ENCODE results near the gene BLOC1S3. TPM values are rescaled to one million over a fixed set of nuclear protein-coding genes. Genes with fewer than 3 reads are reported as not detected.

BLOC1S3 gene, protein sequence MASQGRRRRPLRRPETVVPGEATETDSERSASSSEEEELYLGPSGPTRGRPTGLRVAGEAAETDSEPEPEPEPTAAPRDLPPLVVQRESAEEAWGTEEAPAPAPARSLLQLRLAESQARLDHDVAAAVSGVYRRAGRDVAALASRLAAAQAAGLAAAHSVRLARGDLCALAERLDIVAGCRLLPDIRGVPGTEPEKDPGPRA
- 7.3 and 11.9 TPM in 2 replicates for total RNA-seq (2014; rRNA removed)
- percentile 80 among the genes with signal in this experiment for Bru-seq, nascent RNA
- percentile 88 among the genes with signal in this experiment for BruChase-seq, experiment 1, labeled RNA remaining after a 6-hour chase
- BruChase-seq, experiment 2, labeled RNA remaining after a 2-hour chase = percentile 94 among the genes with signal in this experiment
- long read RNA-seq, transcript BLOC1S3-202 (1 exons, 732 nt) = major isoform, 5 of 9 reads
- long read RNA-seq, partial matches to known transcripts = 0 of 9 reads
- long read RNA-seq, other reads (novel, unspliced or antisense) = 0 of 9 reads

DNA sequence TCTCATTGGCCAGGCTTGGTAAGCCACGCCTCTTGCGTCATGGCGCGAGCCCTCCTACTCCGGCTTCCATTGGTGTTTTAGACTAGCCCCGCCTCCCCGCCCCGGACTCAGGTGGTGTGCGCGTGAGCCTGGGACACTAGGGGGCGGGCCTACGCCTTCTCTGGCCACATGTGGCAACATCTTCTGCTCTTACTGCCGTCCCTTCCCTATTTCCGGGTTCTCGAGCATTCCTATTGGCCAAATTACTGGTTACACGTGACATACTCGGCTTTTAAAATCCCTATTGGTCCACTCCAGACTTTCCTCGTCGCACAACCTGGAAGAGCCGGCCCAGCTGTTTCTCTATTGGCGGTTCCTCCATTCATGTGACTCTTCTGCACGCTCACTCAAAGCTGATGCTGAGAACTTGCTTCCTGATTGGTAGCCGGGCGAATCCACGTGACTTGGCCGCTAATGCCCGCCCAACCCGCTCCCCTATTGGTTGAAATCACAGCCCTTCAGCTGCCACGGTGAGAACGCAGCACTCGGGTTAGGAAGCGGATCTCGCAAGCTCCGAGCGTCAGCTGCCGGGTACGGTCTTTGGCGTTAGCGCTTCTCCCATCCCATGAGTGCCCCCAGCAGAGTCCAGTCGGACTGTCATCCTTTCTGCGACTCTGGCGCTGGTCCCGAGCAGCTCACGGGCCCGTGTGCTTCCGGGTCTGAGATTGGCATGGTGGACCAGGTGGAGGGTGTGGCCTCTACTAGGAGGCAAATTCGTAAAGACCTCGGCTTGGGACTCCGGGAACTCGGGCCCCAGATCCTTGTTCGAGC, at the start of gene BLOC1S3:
Gene BLOC1S3 (plus strand): TSS at position 523 of the 810 bp plus-strand sequence. CDS start 513 bp downstream, outside the sequence.
- peak within 1 kb of the TSS; percentile 85 for H2AFZ ChIP-seq (ENCODE audit: low read length)
- peak within 1 kb of the TSS; percentile 97 for H3K4me2 ChIP-seq (ENCODE audit: low read length)
- H3K27ac ChIP-seq (ENCODE audit: low read length) = peak within 1 kb of the TSS; percentile 82
- peak; percentile 82 for ATAC-seq
- ChIA-PET CTCF (no interaction called here), POLR2A (ENCODE audit: unreplicated experiment) (interaction anchor here (0.6 to 1.1 kb wide), 3 partner anchors 8 to 43 kb away, joined by 3 to 6 read pairs (median 3); no protein-coding TSS in a partner anchor)
- DNase-seq = peak; percentile 97
- TF ChIP-seq, protein P1, sequence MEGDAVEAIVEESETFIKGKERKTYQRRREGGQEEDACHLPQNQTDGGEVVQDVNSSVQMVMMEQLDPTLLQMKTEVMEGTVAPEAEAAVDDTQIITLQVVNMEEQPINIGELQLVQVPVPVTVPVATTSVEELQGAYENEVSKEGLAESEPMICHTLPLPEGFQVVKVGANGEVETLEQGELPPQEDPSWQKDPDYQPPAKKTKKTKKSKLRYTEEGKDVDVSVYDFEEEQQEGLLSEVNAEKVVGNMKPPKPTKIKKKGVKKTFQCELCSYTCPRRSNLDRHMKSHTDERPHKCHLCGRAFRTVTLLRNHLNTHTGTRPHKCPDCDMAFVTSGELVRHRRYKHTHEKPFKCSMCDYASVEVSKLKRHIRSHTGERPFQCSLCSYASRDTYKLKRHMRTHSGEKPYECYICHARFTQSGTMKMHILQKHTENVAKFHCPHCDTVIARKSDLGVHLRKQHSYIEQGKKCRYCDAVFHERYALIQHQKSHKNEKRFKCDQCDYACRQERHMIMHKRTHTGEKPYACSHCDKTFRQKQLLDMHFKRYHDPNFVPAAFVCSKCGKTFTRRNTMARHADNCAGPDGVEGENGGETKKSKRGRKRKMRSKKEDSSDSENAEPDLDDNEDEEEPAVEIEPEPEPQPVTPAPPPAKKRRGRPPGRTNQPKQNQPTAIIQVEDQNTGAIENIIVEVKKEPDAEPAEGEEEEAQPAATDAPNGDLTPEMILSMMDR (conservative IDR thresholded peaks at IDR 0.05; ENCODE audit: low read depth, low read length) = no peak; the same call in 1 of the 2 replicates
- TF ChIP-seq EZH2 (IDR thresholded peaks at IDR 0.05; ENCODE audit: low read length, unreplicated experiment) (no peak), EZH2phosphoT487 (IDR thresholded peaks at IDR 0.05; ENCODE audit: borderline replicate concordance, low read length) (no peak)
- no peaks in the 10 kb centered on the region for H3K36me3 ChIP-seq (ENCODE audit: low read depth, low read length)
- intact Hi-C loops (cut with micrococcal nuclease) = loop anchor here (5.0 kb wide), 1 partner anchor 86 kb away; the partner anchor contains the start of gene PPP1R37
- H3K4me1 ChIP-seq (ENCODE audit: insufficient read depth, low read length) = peaks cover 11% of the 10 kb centered on the region
- H3K4me3 ChIP-seq (ENCODE audit: low read length) = peak within 1 kb of the TSS; percentile 98
- no peaks in the 10 kb centered on the region for H3K9me2 ChIP-seq (replicated peaks; ENCODE audit: low read length)
- H3K9me3 ChIP-seq (ENCODE audit: low read length) = no peaks in the 10 kb centered on the region
- H3K27me3 ChIP-seq (ENCODE audit: low read length) = no peaks in the 10 kb centered on the region
- H3K79me2 ChIP-seq (ENCODE audit: low read length) = peaks cover 31% of the 10 kb centered on the region
- H4K20me1 ChIP-seq (ENCODE audit: low read length) = no peaks in the 10 kb centered on the region
- no peaks in the 10 kb centered on the region for H3F3A ChIP-seq (ENCODE audit: low read length, unreplicated experiment)
- BruUV-seq (replicated peaks) = TSS peak; percentile 86
- peak within 1 kb of the TSS; percentile 91 for H3K9ac ChIP-seq (ENCODE audit: low read length)

DNA sequence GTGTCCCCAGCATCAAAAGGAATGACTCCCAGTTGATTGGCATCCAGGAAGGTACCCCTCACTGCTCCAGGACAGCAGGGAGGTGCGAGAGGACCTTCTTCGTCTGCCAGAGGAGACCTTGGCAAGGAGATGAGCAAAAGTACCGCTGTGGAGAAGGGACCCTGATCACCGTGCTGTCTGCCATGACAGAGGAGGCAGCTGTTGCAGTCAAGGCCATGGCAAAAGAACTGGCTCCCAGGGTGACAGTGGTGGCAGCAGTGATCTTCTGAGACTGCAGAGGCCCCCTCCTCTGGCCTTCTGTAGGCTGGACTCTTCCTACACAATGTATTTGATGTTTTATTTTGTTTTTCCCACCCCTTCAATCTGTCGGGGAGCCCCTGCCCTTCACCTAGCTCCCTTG, 49.8 kb upstream of the BLOC1S3 start:
- no peaks in the 10 kb centered on the region for H3K36me3 ChIP-seq (ENCODE audit: low read depth, low read length)
- H4K20me1 ChIP-seq (ENCODE audit: low read length) = no peaks in the 10 kb centered on the region; the same call in 1 of the 2 replicates
- intact Hi-C loops (cut with micrococcal nuclease) = loop anchor here (5.0 kb wide), 1 partner anchor 37 kb away; the partner anchor contains the start of gene PPP1R37
- peaks cover 2% of the 10 kb centered on the region for H3F3A ChIP-seq (ENCODE audit: low read length, unreplicated experiment)
- peaks cover 31% of the 10 kb centered on the region for H3K79me2 ChIP-seq (ENCODE audit: low read length)
- ATAC-seq (no peak), DNase-seq (no peak)
- no peak overlapping the region for H3K27ac ChIP-seq (ENCODE audit: low read length)
- BruUV-seq (replicated peaks) = no TSS peak
- ChIA-PET CTCF (no interaction called here), POLR2A (ENCODE audit: unreplicated experiment) (no interaction called here)
- no peaks in the 10 kb centered on the region for H3K27me3 ChIP-seq (ENCODE audit: low read length)
- no peak overlapping the region for H3K4me2 ChIP-seq (ENCODE audit: low read length)
- H2AFZ ChIP-seq (ENCODE audit: low read length) = no peak overlapping the region
- TF ChIP-seq EZH2phosphoT487 (IDR thresholded peaks at IDR 0.05; ENCODE audit: borderline replicate concordance, low read length) (no peak), EZH2 (IDR thresholded peaks at IDR 0.05; ENCODE audit: low read length, unreplicated experiment) (no peak)
- TF ChIP-seq, protein P1 (conservative IDR thresholded peaks at IDR 0.05; ENCODE audit: low read depth, low read length) = no peak
- H3K4me3 ChIP-seq (ENCODE audit: low read length) = no peak overlapping the region
- no peak overlapping the region for H3K9ac ChIP-seq (ENCODE audit: low read length)
- H3K9me3 ChIP-seq (ENCODE audit: low read length) = no peaks in the 10 kb centered on the region
- H3K4me1 ChIP-seq (ENCODE audit: insufficient read depth, low read length) = peaks cover 8% of the 10 kb centered on the region
- H3K9me2 ChIP-seq (replicated peaks; ENCODE audit: low read length) = no peaks in the 10 kb centered on the region
